ENCODE results near the gene FMNL2. TPM values are rescaled to one million over a fixed set of nuclear protein-coding genes. Genes with fewer than 3 reads are reported as not detected.

FMNL2 gene
- total RNA-seq, 1 experiment from 2014 or later, result 46.5 TPM

DNA sequence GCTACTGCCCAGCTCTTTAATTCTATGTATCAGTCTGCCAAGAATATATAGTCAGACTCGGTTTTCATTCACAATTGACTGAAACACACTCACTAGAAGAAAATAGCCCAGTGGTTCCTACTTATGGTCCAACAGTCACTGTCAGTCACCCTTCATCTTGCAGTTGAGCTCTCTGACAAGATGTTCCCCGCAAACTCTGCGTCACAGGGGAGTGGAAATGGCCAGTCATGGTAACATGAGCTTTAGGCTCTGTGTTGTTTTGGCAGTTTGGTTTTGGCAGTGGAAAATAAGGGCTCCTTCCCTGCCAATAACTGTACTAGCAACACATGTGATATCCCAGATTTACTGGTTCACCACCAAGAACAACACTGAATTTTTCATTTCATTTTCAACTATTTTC lies 259.8 kb downstream of the FMNL2 start:
- no peaks in the 10 kb centered on the region for H3K4me1 Mint-ChIP-seq (ENCODE audit: low read depth, unreplicated experiment)
- TF ChIP-seq, protein P1, sequence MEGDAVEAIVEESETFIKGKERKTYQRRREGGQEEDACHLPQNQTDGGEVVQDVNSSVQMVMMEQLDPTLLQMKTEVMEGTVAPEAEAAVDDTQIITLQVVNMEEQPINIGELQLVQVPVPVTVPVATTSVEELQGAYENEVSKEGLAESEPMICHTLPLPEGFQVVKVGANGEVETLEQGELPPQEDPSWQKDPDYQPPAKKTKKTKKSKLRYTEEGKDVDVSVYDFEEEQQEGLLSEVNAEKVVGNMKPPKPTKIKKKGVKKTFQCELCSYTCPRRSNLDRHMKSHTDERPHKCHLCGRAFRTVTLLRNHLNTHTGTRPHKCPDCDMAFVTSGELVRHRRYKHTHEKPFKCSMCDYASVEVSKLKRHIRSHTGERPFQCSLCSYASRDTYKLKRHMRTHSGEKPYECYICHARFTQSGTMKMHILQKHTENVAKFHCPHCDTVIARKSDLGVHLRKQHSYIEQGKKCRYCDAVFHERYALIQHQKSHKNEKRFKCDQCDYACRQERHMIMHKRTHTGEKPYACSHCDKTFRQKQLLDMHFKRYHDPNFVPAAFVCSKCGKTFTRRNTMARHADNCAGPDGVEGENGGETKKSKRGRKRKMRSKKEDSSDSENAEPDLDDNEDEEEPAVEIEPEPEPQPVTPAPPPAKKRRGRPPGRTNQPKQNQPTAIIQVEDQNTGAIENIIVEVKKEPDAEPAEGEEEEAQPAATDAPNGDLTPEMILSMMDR (IDR thresholded peaks at IDR 0.05; ENCODE audit: unreplicated experiment), result no peak
- CTCF ChIA-PET, result no interaction called here
- H3K27me3 Mint-ChIP-seq (ENCODE audit: unreplicated experiment), result no peaks in the 10 kb centered on the region
- no peak overlapping the region for H3K4me3 Mint-ChIP-seq (ENCODE audit: low read depth, unreplicated experiment)
- intact Hi-C loops (cut with micrococcal nuclease; ENCODE audit: unreplicated experiment), result no loop called here
- H3K27ac Mint-ChIP-seq (ENCODE audit: unreplicated experiment), result no peak overlapping the region
- no TSS peak for BruUV-seq (replicated peaks)
- no peak for DNase-seq
- no peaks in the 10 kb centered on the region for H3K36me3 Mint-ChIP-seq (ENCODE audit: insufficient read depth, unreplicated experiment)
- H3K9me3 Mint-ChIP-seq (ENCODE audit: low read depth, unreplicated experiment), result no peaks in the 10 kb centered on the region

DNA sequence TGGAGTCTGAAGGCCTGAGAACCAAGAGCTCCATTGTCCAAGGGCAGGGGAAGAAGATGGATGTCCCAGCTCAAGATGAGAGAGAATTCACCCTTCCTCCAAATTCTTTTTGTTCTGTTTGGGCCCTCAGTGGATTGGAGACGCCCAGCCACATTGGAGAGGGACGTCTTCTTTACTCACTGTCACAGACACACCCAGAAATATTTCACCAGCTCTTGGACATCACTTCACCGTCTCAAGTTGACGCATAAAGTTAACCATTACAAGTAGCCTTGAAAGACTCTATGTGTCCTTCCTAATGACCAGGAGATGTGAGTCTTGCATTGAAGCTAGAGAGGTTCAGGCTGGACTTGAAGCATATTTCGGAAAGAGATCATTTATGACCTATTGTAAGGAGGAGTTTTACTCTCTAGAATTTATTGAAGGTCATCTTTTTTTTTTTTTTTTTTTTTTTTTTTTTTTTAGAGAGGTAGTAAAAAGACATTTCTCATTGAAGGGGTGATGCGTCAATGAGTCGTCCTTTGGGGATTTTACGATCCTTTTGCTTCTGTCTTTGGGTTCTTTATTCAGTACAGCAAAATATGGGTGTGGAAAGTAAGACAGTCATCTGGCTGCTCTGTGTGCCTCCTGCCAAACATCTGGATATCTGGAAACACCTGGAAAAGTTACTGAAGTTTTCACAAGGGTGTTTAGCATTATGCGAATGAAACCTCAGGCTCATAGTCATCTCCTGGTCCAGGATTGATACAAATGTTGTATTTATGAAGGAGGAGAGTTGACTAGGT lies 264.2 kb downstream of the FMNL2 start:
- no peaks in the 10 kb centered on the region for H3K36me3 Mint-ChIP-seq (ENCODE audit: insufficient read depth, unreplicated experiment)
- H3K27ac Mint-ChIP-seq (ENCODE audit: unreplicated experiment), result no peak overlapping the region
- H3K4me1 Mint-ChIP-seq (ENCODE audit: low read depth, unreplicated experiment), result peaks cover 9% of the 10 kb centered on the region
- no peaks in the 10 kb centered on the region for H3K9me3 Mint-ChIP-seq (ENCODE audit: low read depth, unreplicated experiment)
- BruUV-seq (replicated peaks), result no TSS peak
- H3K27me3 Mint-ChIP-seq (ENCODE audit: unreplicated experiment), result no peaks in the 10 kb centered on the region
- CTCF ChIA-PET, result no interaction called here
- no peak for DNase-seq
- TF ChIP-seq, protein P1 (IDR thresholded peaks at IDR 0.05; ENCODE audit: unreplicated experiment), result no peak
- intact Hi-C loops (cut with micrococcal nuclease; ENCODE audit: unreplicated experiment), result no loop called here
- H3K4me3 Mint-ChIP-seq (ENCODE audit: low read depth, unreplicated experiment), result no peak overlapping the region

DNA sequence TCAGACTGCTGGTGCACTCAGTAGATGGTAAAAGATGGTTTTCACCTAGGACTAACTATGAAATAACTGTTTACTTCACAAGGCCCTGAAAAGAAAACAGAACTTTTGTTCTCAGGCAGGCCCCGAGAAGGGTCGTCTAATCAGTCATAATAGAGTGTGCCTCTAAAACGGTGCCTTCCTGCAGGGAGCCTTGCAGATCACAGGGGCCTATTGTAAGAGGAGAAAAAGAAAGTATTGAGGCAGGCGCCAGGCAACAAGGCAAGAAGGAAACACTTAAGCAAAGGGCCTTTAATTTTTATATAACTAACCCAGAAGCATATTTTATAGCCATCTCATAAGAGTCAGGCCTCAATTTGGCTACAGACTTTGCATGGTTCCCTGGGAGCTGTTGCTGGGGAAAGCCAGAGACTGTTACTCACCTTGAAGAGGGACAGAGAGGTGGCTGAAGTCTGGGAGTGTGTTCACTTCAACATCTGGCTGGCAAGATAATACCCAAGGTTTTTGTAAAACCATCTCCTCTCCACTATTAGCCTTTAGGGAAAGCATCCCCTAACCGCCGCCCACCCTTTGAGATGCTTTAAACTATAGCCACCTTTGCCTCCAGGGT lies 265.2 kb downstream of the FMNL2 start:
- CTCF ChIA-PET, result interaction anchor here (0.6 kb wide), 1 partner anchor 1068 kb away, joined by 3 read pairs; no protein-coding TSS in a partner anchor
- intact Hi-C loops (cut with micrococcal nuclease; ENCODE audit: unreplicated experiment), result no loop called here
- TF ChIP-seq, protein P1 (IDR thresholded peaks at IDR 0.05; ENCODE audit: unreplicated experiment), result no peak
- no peak for DNase-seq
- peaks cover 9% of the 10 kb centered on the region for H3K4me1 Mint-ChIP-seq (ENCODE audit: low read depth, unreplicated experiment)
- H3K27me3 Mint-ChIP-seq (ENCODE audit: unreplicated experiment), result no peaks in the 10 kb centered on the region
- H3K36me3 Mint-ChIP-seq (ENCODE audit: insufficient read depth, unreplicated experiment), result no peaks in the 10 kb centered on the region
- H3K27ac Mint-ChIP-seq (ENCODE audit: unreplicated experiment), result no peak overlapping the region
- H3K4me3 Mint-ChIP-seq (ENCODE audit: low read depth, unreplicated experiment), result no peak overlapping the region
- H3K9me3 Mint-ChIP-seq (ENCODE audit: low read depth, unreplicated experiment), result no peaks in the 10 kb centered on the region
- no TSS peak for BruUV-seq (replicated peaks)

DNA sequence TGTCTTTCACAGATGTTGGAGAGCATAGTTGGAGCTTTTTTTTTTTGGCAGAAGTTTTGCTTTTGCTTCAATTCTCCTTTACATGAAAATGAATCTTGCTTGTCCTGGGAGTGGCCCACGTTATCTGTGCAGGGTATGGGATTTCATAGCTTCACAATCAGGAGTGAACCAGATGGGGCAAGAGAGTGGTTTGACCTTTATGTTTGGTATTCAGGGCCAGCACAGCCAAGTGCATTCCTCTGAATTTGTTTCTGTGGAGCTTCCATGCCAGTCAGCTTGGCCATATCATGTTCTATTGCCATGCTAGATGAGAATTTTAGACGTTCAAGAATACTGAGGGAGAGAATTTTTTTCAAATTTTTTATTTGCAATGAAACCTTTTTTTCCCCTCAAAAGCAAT lies 265.7 kb downstream of the FMNL2 start:
- intact Hi-C loops (cut with micrococcal nuclease; ENCODE audit: unreplicated experiment), result no loop called here
- Mint-ChIP-seq H3K4me3 (ENCODE audit: low read depth, unreplicated experiment) (no peak overlapping the region), H3K9me3 (ENCODE audit: low read depth, unreplicated experiment) (no peaks in the 10 kb centered on the region), H3K4me1 (ENCODE audit: low read depth, unreplicated experiment) (peaks cover 9% of the 10 kb centered on the region), H3K27me3 (ENCODE audit: unreplicated experiment) (no peaks in the 10 kb centered on the region), H3K36me3 (ENCODE audit: insufficient read depth, unreplicated experiment) (no peaks in the 10 kb centered on the region), H3K27ac (ENCODE audit: unreplicated experiment) (no peak overlapping the region)
- CTCF ChIA-PET, result interaction anchor here (0.6 kb wide), 1 partner anchor 1068 kb away, joined by 3 read pairs; no protein-coding TSS in a partner anchor
- TF ChIP-seq, protein P1 (IDR thresholded peaks at IDR 0.05; ENCODE audit: unreplicated experiment), result no peak
- no peak for DNase-seq
- BruUV-seq (replicated peaks), result no TSS peak

Measured in Calu3 (cell line).